ENCODE data around the gene UAP1L1.

The UAP1L1 gene

GRCh38 chr9:137042751-137043727 lies 34.3 kb upstream of the UAP1L1 start:
- no peak for DNase-seq

GRCh38 chr9:137044037-137044436 lies 33.3 kb upstream of the UAP1L1 start:
- no peak for DNase-seq

- DNase-seq = no peak
These were observed 32.7 kb upstream of the UAP1L1 start for GRCh38 chr9:137044502-137045177.

- DNase-seq = no peak
These were observed 31.8 kb upstream of the UAP1L1 start for GRCh38 chr9:137045294-137046087.

GRCh38 chr9:137046088-137046787 lies 31.1 kb upstream of the UAP1L1 start, which contains the start of gene NPDC1:
Gene NPDC1 (minus strand): TSS chr9:137046177. CDS start chr9:137045989, 188 bp downstream.
- DNase-seq = peak; percentile 84

- DNase-seq = no peak
These were observed 28.4 kb upstream of the UAP1L1 start for GRCh38 chr9:137048655-137049543.

GRCh38 chr9:137049544-137050449 lies 27.5 kb upstream of the UAP1L1 start:
- peak; percentile 65 for DNase-seq

GRCh38 chr9:137050570-137050969 lies 26.7 kb upstream of the UAP1L1 start:
- no peak for DNase-seq

- DNase-seq = no peak
These were observed 26.1 kb upstream of the UAP1L1 start for GRCh38 chr9:137051145-137051724.

GRCh38 chr9:137052293-137052692 lies 25.0 kb upstream of the UAP1L1 start:
- no peak for DNase-seq

GRCh38 chr9:137052998-137053943 lies 24.0 kb upstream of the UAP1L1 start:
- no peak for DNase-seq

GRCh38 chr9:137053944-137054931 lies 23.1 kb upstream of the UAP1L1 start, which contains the start of gene ENTPD2:
Gene ENTPD2 (minus strand): TSS chr9:137054061. CDS start chr9:137053997, 64 bp downstream.
- DNase-seq = peak; percentile 66

- DNase-seq = no peak
These were observed 22.4 kb upstream of the UAP1L1 start for GRCh38 chr9:137054932-137055384.

GRCh38 chr9:137055385-137056364 lies 21.6 kb upstream of the UAP1L1 start:
- DNase-seq = no peak

- no peak for DNase-seq
These were observed 20.4 kb upstream of the UAP1L1 start for GRCh38 chr9:137056739-137057415.
